ENCODE results near the gene ZNF280D. TPM values are rescaled to one million over a fixed set of nuclear protein-coding genes. Genes with fewer than 3 reads are reported as not detected.

The ZNF280D gene
- polyA plus RNA-seq, 2 of the 4 experiments (the other 2 are of a cell fraction), result 13.4 to 21.8 TPM

DNA sequence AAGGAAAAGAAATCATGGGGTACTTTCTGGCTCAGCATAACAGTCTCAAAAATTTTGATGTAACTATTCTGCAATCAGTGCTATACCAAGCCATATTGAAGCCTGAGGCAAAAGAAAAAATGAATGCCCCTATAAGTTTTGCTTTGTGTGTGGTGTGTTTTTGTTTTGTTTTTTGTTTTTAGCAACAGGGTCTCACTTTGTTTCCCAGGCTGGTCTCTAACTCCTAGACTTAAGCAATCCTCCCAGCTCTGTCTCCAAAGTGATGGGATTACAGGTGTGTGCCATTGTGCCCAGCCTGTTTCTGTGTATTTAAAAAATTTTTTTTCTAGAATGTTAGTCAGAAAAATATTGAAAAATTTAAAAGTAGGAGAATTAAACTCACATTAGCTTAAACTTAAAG is 93.2 kb downstream of the ZNF280D start:
- FAIRE-seq, result no peak
- Histone ChIP-seq H3K27ac (no peak overlapping the region), H3K4me1 (no peaks in the 10 kb centered on the region), H3K4me3 (no peak overlapping the region), H3K4me2 (no peak overlapping the region), H3K9me3 (no peaks in the 10 kb centered on the region)
- ATAC-seq, result no peak
- TF ChIP-seq HOXB13 (CRISPR knock-in tag; IDR thresholded peaks at IDR 0.05; ENCODE audit: low read depth) (no peak), MAZ (IDR thresholded peaks at IDR 0.05; ENCODE audit: borderline replicate concordance, low read depth, low read length) (no peak), HOXB5 (CRISPR knock-in tag; IDR thresholded peaks at IDR 0.05) (no peak), RCOR1 (IDR thresholded peaks at IDR 0.05; ENCODE audit: low read depth, low read length) (no peak), SMC3 (IDR thresholded peaks at IDR 0.05) (no peak), NPAS2 (CRISPR knock-in tag; IDR thresholded peaks at IDR 0.05; ENCODE audit: borderline replicate concordance) (no peak), CHD2 (IDR thresholded peaks at IDR 0.05; ENCODE audit: low read length, partially characterized antibody) (no peak), RAD21 (conservative IDR thresholded peaks at IDR 0.05 in 1 of 2, IDR thresholded peaks at IDR 0.05 in 1 of 2) (no peak), RNF2 (IDR thresholded peaks at IDR 0.05; ENCODE audit: borderline replicate concordance, low read depth) (no peak), CBX2 (IDR thresholded peaks at IDR 0.05; ENCODE audit: borderline replicate concordance, low read depth) (no peak), KDM5A (IDR thresholded peaks at IDR 0.05) (no peak), NR3C1 (IDR thresholded peaks at IDR 0.05) (no peak), ZSCAN20 (CRISPR knock-in tag; IDR thresholded peaks at IDR 0.05) (no peak)
- TF ChIP-seq, protein P1, sequence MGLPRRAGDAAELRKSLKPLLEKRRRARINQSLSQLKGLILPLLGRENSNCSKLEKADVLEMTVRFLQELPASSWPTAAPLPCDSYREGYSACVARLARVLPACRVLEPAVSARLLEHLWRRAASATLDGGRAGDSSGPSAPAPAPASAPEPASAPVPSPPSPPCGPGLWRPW (IDR thresholded peaks at IDR 0.05), result no peak
- TF ChIP-seq, protein P2, sequence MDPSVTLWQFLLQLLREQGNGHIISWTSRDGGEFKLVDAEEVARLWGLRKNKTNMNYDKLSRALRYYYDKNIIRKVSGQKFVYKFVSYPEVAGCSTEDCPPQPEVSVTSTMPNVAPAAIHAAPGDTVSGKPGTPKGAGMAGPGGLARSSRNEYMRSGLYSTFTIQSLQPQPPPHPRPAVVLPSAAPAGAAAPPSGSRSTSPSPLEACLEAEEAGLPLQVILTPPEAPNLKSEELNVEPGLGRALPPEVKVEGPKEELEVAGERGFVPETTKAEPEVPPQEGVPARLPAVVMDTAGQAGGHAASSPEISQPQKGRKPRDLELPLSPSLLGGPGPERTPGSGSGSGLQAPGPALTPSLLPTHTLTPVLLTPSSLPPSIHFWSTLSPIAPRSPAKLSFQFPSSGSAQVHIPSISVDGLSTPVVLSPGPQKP (IDR thresholded peaks at IDR 0.05; ENCODE audit: low read depth, low read length), result no peak
- TF ChIP-seq, protein P3, sequence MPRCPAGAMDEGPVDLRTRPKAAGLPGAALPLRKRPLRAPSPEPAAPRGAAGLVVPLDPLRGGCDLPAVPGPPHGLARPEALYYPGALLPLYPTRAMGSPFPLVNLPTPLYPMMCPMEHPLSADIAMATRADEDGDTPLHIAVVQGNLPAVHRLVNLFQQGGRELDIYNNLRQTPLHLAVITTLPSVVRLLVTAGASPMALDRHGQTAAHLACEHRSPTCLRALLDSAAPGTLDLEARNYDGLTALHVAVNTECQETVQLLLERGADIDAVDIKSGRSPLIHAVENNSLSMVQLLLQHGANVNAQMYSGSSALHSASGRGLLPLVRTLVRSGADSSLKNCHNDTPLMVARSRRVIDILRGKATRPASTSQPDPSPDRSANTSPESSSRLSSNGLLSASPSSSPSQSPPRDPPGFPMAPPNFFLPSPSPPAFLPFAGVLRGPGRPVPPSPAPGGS (IDR thresholded peaks at IDR 0.05), result no peak
- DNase-seq (ENCODE audit: low read depth in 1 of 2, low spot score in 1 of 2), result no peak
- ChIA-PET POLR2A (no interaction called here), CTCF (no interaction called here)

DNA sequence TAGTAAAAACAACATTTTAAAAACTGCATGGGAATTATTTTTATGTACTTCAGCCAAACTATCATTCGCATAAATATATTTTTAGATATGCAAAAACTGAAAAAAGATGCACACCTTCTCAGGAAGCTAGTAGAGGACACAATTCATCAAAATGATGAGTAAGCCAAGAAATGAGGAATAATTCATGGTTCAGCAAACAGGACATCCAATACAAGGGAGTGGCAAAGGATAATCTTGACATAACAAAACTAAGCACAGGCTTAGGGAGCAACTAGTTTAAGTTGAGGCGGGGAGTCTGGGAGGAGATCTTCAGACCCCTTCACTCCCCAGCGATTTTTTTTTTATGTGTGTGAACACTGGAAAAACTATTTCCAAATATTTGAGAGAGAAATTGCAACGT is 93.7 kb downstream of the ZNF280D start:
- ATAC-seq, result no peak
- peak; percentile 82 for FAIRE-seq
- no peak for DNase-seq (ENCODE audit: low read depth in 1 of 2, low spot score in 1 of 2)
- POLR2A ChIA-PET, result no interaction called here
- no peak for TF ChIP-seq JUNB (IDR thresholded peaks at IDR 0.05)
- TF ChIP-seq, protein P4, sequence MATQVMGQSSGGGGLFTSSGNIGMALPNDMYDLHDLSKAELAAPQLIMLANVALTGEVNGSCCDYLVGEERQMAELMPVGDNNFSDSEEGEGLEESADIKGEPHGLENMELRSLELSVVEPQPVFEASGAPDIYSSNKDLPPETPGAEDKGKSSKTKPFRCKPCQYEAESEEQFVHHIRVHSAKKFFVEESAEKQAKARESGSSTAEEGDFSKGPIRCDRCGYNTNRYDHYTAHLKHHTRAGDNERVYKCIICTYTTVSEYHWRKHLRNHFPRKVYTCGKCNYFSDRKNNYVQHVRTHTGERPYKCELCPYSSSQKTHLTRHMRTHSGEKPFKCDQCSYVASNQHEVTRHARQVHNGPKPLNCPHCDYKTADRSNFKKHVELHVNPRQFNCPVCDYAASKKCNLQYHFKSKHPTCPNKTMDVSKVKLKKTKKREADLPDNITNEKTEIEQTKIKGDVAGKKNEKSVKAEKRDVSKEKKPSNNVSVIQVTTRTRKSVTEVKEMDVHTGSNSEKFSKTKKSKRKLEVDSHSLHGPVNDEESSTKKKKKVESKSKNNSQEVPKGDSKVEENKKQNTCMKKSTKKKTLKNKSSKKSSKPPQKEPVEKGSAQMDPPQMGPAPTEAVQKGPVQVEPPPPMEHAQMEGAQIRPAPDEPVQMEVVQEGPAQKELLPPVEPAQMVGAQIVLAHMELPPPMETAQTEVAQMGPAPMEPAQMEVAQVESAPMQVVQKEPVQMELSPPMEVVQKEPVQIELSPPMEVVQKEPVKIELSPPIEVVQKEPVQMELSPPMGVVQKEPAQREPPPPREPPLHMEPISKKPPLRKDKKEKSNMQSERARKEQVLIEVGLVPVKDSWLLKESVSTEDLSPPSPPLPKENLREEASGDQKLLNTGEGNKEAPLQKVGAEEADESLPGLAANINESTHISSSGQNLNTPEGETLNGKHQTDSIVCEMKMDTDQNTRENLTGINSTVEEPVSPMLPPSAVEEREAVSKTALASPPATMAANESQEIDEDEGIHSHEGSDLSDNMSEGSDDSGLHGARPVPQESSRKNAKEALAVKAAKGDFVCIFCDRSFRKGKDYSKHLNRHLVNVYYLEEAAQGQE (IDR thresholded peaks at IDR 0.05), result no peak
- no peak for TF ChIP-seq MAZ (IDR thresholded peaks at IDR 0.05; ENCODE audit: borderline replicate concordance, low read depth, low read length)
- TF ChIP-seq, protein P5, sequence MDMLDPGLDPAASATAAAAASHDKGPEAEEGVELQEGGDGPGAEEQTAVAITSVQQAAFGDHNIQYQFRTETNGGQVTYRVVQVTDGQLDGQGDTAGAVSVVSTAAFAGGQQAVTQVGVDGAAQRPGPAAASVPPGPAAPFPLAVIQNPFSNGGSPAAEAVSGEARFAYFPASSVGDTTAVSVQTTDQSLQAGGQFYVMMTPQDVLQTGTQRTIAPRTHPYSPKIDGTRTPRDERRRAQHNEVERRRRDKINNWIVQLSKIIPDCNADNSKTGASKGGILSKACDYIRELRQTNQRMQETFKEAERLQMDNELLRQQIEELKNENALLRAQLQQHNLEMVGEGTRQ (IDR thresholded peaks at IDR 0.05), result no peak
- no peak for TF ChIP-seq EHMT2 (IDR thresholded peaks at IDR 0.05; ENCODE audit: low read depth)
- no peak for TF ChIP-seq ZFP36 (IDR thresholded peaks at IDR 0.05; ENCODE audit: borderline replicate concordance, partially characterized antibody)
- TF ChIP-seq, protein P3 (IDR thresholded peaks at IDR 0.05), result no peak
- TF ChIP-seq, protein P6, sequence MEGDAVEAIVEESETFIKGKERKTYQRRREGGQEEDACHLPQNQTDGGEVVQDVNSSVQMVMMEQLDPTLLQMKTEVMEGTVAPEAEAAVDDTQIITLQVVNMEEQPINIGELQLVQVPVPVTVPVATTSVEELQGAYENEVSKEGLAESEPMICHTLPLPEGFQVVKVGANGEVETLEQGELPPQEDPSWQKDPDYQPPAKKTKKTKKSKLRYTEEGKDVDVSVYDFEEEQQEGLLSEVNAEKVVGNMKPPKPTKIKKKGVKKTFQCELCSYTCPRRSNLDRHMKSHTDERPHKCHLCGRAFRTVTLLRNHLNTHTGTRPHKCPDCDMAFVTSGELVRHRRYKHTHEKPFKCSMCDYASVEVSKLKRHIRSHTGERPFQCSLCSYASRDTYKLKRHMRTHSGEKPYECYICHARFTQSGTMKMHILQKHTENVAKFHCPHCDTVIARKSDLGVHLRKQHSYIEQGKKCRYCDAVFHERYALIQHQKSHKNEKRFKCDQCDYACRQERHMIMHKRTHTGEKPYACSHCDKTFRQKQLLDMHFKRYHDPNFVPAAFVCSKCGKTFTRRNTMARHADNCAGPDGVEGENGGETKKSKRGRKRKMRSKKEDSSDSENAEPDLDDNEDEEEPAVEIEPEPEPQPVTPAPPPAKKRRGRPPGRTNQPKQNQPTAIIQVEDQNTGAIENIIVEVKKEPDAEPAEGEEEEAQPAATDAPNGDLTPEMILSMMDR (IDR thresholded peaks at IDR 0.05), result no peak
- TF ChIP-seq FOSL2 (IDR thresholded peaks at IDR 0.05), result no peak
- TF ChIP-seq FOSL2 (CRISPR knock-in tag; IDR thresholded peaks at IDR 0.05), result no peak
- no peak for TF ChIP-seq CHD2 (IDR thresholded peaks at IDR 0.05; ENCODE audit: low read length, partially characterized antibody)
- TF ChIP-seq KDM5A (IDR thresholded peaks at IDR 0.05), result no peak
- no peak for TF ChIP-seq ZC3H11A (IDR thresholded peaks at IDR 0.05)
- TF ChIP-seq CBX8 (IDR thresholded peaks at IDR 0.05), result no peak
- no peak for TF ChIP-seq GATA3 (IDR thresholded peaks at IDR 0.05; ENCODE audit: borderline replicate concordance)
- CTCF ChIA-PET, result no interaction called here
- WGBS (ENCODE audit: missing lambda C conversion rate), result 86% methylated on average over 4 of the region's 4 CpGs
- Histone ChIP-seq H3K4me2 (no peak overlapping the region), H3K4me1 (no peaks in the 10 kb centered on the region), H3K27ac (no peak overlapping the region), H3K4me3 (no peak overlapping the region), H3K9me3 (no peaks in the 10 kb centered on the region)
